HFFc6 (cell line): Measurements from ENCODE around the gene MTMR4. TPM values are rescaled to one million over a fixed set of nuclear protein-coding genes. Genes with fewer than 3 reads are reported as not detected.

Source experiments
- DNase-seq: peaks from one replicate; pipeline ENCODE4 v3.0.0-alpha.2; 2018
- H3K27ac Mint-ChIP-seq: 2 replicates; pipeline ENCODE4 v1.8.0; 2020; ENCODE audit warnings: mild to moderate bottlenecking, mixed read lengths
- H3K27me3 Mint-ChIP-seq: 2 replicates; pipeline ENCODE4 v1.8.0; 2021; ENCODE audit warnings: mild to moderate bottlenecking, moderate library complexity, mixed read lengths; ENCODE audit not compliant: insufficient read depth
- H3K36me3 Mint-ChIP-seq: 2 replicates; pipeline ENCODE4 v1.8.0; 2021; ENCODE audit warnings: low read depth, mixed read lengths
- H3K4me1 Mint-ChIP-seq: 2 replicates; pipeline ENCODE4 v1.8.0; 2020; ENCODE audit warnings: low read depth, mixed read lengths
- H3K4me3 Mint-ChIP-seq: 2 replicates; pipeline ENCODE4 v1.8.0; 2020; ENCODE audit warnings: mild to moderate bottlenecking, moderate library complexity, mixed read lengths
- H3K9me3 Mint-ChIP-seq: 2 replicates; pipeline ENCODE4 v1.8.0; 2020; ENCODE audit warnings: mild to moderate bottlenecking, mixed read lengths
- total RNA-seq, 6 experiments: library from RNA; stranded (reverse); fragmentation: NEBNext Ultra II Directional; extraction: Animal tissue kit (Norgen Biotek cat#: 25700); gene quantifications; 2 replicates in 1 of 6; 3 replicates in 5 of 6; pipeline ENCODE4 v1.2.3, GENCODE V29; 2021
- TF ChIP-seq, protein P1 (sequence below): fragments of 200-600 bp; sonication (generic); IDR thresholded peaks from 2 replicates; pipeline ENCODE4 v1.5.0; 2021; ENCODE audit warnings: antibody characterized with exemption, mild to moderate bottlenecking

Gene MTMR4
- total RNA-seq, 6 experiments from 2014 or later, result 25.3 to 32.2 (median 28.2) TPM

- peak; percentile 69 for DNase-seq
- H3K4me1 Mint-ChIP-seq, result peaks cover 16% of the 10 kb centered on the region
- TF ChIP-seq, protein P1, sequence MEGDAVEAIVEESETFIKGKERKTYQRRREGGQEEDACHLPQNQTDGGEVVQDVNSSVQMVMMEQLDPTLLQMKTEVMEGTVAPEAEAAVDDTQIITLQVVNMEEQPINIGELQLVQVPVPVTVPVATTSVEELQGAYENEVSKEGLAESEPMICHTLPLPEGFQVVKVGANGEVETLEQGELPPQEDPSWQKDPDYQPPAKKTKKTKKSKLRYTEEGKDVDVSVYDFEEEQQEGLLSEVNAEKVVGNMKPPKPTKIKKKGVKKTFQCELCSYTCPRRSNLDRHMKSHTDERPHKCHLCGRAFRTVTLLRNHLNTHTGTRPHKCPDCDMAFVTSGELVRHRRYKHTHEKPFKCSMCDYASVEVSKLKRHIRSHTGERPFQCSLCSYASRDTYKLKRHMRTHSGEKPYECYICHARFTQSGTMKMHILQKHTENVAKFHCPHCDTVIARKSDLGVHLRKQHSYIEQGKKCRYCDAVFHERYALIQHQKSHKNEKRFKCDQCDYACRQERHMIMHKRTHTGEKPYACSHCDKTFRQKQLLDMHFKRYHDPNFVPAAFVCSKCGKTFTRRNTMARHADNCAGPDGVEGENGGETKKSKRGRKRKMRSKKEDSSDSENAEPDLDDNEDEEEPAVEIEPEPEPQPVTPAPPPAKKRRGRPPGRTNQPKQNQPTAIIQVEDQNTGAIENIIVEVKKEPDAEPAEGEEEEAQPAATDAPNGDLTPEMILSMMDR, result no peak
- H3K27me3 Mint-ChIP-seq, result peaks cover 13% of the 10 kb centered on the region
- no peaks in the 10 kb centered on the region for H3K9me3 Mint-ChIP-seq
- H3K27ac Mint-ChIP-seq, result peak overlapping the region; percentile 75
- peak overlapping the region; percentile 27; the same call in 1 of the 2 replicates for H3K4me3 Mint-ChIP-seq
- H3K36me3 Mint-ChIP-seq, result no peaks in the 10 kb centered on the region
Observed at GRCh38 chr17:58525239-58525638, 10.8 kb upstream of the MTMR4 start.

DNA sequence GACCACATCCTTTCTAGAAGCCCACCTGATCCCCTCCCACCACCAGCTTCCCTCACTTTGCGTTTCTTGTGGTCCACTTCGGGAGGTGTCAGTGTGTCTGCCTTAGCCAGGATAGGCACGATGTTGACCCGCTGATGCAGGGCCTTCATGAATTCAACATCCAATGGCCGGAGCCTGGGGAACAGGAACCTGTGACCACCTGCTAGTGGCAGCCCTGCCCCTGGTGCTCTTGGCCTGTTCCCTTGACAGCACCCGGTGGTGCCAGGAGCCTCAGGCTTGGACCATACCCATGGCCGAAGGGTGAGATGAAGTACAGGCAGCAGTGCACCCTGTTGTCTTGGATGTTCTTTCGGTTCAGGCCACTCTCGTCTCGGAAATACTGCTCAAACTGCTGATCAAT lies 7.2 kb upstream of the MTMR4 start:
- TF ChIP-seq, protein P1, result no peak
- H3K27me3 Mint-ChIP-seq, result peaks cover 2% of the 10 kb centered on the region
- no peak overlapping the region for H3K27ac Mint-ChIP-seq
- DNase-seq, result no peak
- H3K36me3 Mint-ChIP-seq, result no peaks in the 10 kb centered on the region
- no peak overlapping the region for H3K4me3 Mint-ChIP-seq
- no peaks in the 10 kb centered on the region for H3K9me3 Mint-ChIP-seq
- H3K4me1 Mint-ChIP-seq, result peaks cover 28% of the 10 kb centered on the region

GRCh38 chr17:58520843-58521430 lies 6.5 kb upstream of the MTMR4 start:
- H3K27me3 Mint-ChIP-seq, result peaks cover 2% of the 10 kb centered on the region
- no peaks in the 10 kb centered on the region for H3K36me3 Mint-ChIP-seq
- TF ChIP-seq, protein P1, result peak; percentile 80
- H3K4me1 Mint-ChIP-seq, result peaks cover 35% of the 10 kb centered on the region
- DNase-seq, result no peak
- H3K27ac Mint-ChIP-seq, result no peak overlapping the region
- H3K4me3 Mint-ChIP-seq, result no peak overlapping the region
- no peaks in the 10 kb centered on the region for H3K9me3 Mint-ChIP-seq

GRCh38 chr17:58517928-58518609 lies 3.6 kb upstream of the MTMR4 start:
- TF ChIP-seq, protein P1, result no peak
- DNase-seq, result peak; percentile 100
- peak overlapping the region; percentile 95 for H3K27ac Mint-ChIP-seq
- no peaks in the 10 kb centered on the region for H3K36me3 Mint-ChIP-seq
- peaks cover 40% of the 10 kb centered on the region for H3K4me1 Mint-ChIP-seq
- H3K9me3 Mint-ChIP-seq, result no peaks in the 10 kb centered on the region
- H3K4me3 Mint-ChIP-seq, result peak overlapping the region; percentile 95
- H3K27me3 Mint-ChIP-seq, result peaks cover 2% of the 10 kb centered on the region

- H3K4me3 Mint-ChIP-seq, result peak overlapping the region; percentile 95
Observed at GRCh38 chr17:58517378-58517927, 3.0 kb upstream of the MTMR4 start.

More at GRCh38 chr17:58517378-58517927, 3.0 kb upstream of the MTMR4 start:
- peaks cover 44% of the 10 kb centered on the region for H3K4me1 Mint-ChIP-seq
- no peaks in the 10 kb centered on the region for H3K9me3 Mint-ChIP-seq
- peaks cover 2% of the 10 kb centered on the region for H3K27me3 Mint-ChIP-seq
- DNase-seq, result no peak
- TF ChIP-seq, protein P1, result no peak
- peak overlapping the region; percentile 95 for H3K27ac Mint-ChIP-seq
- H3K36me3 Mint-ChIP-seq, result no peaks in the 10 kb centered on the region
